Stimulated activated CD8-positive, alpha-beta memory T cell treated with anti-CD3 and anti-CD28 coated beads, Interleukin-4, amount 100 ng/mL, for 1 hour (primary cell): ENCODE data around the gene CRIM1.

ENCODE experiments used
- DNase-seq, 2 donors: peaks; one replicate each; pipeline ENCODE4 v3.0.0-alpha.2; 2020; ENCODE audit warnings: low read depth in 2 of 2, low spot score in 1 of 2

The CRIM1 gene

GRCh38 chr2:36515538-36515937, 160.0 kb downstream of the CRIM1 start:
- no peak for DNase-seq

GRCh38 chr2:36516136-36516870, 160.7 kb downstream of the CRIM1 start:
- DNase-seq: no peak

- DNase-seq: no peak
These were observed 164.9 kb downstream of the CRIM1 start for GRCh38 chr2:36520431-36520830.

GRCh38 chr2:36523153-36523552, 167.6 kb downstream of the CRIM1 start:
- DNase-seq: no peak

- no peak for DNase-seq
These were observed 169.7 kb downstream of the CRIM1 start for GRCh38 chr2:36525245-36525644.

GRCh38 chr2:36526226-36526625, 170.6 kb downstream of the CRIM1 start:
- DNase-seq: no peak

GRCh38 chr2:36528274-36528673, 172.7 kb downstream of the CRIM1 start:
- no peak for DNase-seq

GRCh38 chr2:36528766-36529392, 173.3 kb downstream of the CRIM1 start:
- no peak for DNase-seq

- no peak for DNase-seq
These were observed 174.8 kb downstream of the CRIM1 start for GRCh38 chr2:36530178-36530982.

GRCh38 chr2:36530983-36531354, 175.4 kb downstream of the CRIM1 start:
- no peak for DNase-seq

- no peak for DNase-seq
These were observed 178.8 kb downstream of the CRIM1 start for GRCh38 chr2:36534275-36534799.

GRCh38 chr2:36535099-36535498, 179.5 kb downstream of the CRIM1 start:
- DNase-seq: no peak

- DNase-seq: no peak
These were observed 181.2 kb downstream of the CRIM1 start for GRCh38 chr2:36536776-36537175.

- DNase-seq: no peak
These were observed 182.8 kb downstream of the CRIM1 start for GRCh38 chr2:36538335-36538734.

- no peak for DNase-seq
These were observed 184.1 kb downstream of the CRIM1 start for GRCh38 chr2:36539631-36540030.

- DNase-seq: no peak
These were observed 185.6 kb downstream of the CRIM1 start for GRCh38 chr2:36540986-36541754.

GRCh38 chr2:36541891-36542595, 186.5 kb downstream of the CRIM1 start:
- DNase-seq: no peak

GRCh38 chr2:36544638-36545338, 189.2 kb downstream of the CRIM1 start:
- DNase-seq: no peak

GRCh38 chr2:36545871-36546416, 190.4 kb downstream of the CRIM1 start:
- DNase-seq: no peak

- DNase-seq: no peak
These were observed 192.3 kb downstream of the CRIM1 start for GRCh38 chr2:36547906-36548305.
